Measurements from ENCODE around the gene GFRA3. TPM values are rescaled to one million over a fixed set of nuclear protein-coding genes. Genes with fewer than 3 reads are reported as not detected.
A peak's percentile ranks its signal among the peaks of the same experiment; 100 is the strongest.

GFRA3 gene
- total RNA-seq, 1 experiment from 2014 or later, result 2.4 TPM

DNA sequence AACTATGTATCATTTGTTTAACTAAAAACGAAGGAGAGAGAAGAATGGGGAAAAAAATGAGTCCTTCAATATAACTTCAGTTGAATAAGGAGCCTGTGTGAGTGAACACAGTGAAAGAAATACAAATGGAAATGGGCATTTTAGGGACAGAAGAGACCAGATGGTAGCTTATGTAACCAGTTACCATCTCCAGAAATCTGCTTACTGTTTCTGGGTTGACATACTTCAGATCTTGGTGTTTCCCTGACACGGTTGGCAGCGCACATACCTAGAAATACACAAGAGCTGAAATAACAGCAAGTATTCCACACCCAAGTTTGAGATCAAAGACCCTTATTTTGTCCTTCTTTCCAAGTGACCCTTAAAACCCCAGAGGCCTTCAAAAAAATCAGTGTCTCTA lies 14.9 kb upstream of the GFRA3 start:
- Mint-ChIP-seq H3K4me1 (ENCODE audit: low read depth, unreplicated experiment) (no peaks in the 10 kb centered on the region), H3K4me3 (ENCODE audit: unreplicated experiment) (no peak overlapping the region), H3K36me3 (ENCODE audit: insufficient read depth, unreplicated experiment) (peaks cover 6% of the 10 kb centered on the region), H3K9me3 (ENCODE audit: unreplicated experiment) (no peaks in the 10 kb centered on the region), H3K27me3 (ENCODE audit: insufficient read depth, unreplicated experiment) (no peaks in the 10 kb centered on the region), H3K27ac (ENCODE audit: unreplicated experiment) (no peak overlapping the region)
- Histone ChIP-seq H3K27me3 (replicated peaks; ENCODE audit: control insufficient read depth, insufficient read depth, low read length) (no peaks in the 10 kb centered on the region), H3K36me3 (ENCODE audit: control insufficient read depth, insufficient read depth, low read length) (peaks cover 1% of the 10 kb centered on the region; the same call in 1 of the 2 replicates), H3K4me1 (no peaks in the 10 kb centered on the region), H3K9me3 (no peaks in the 10 kb centered on the region), H3K4me3 (ENCODE audit: low read depth, low read length) (no peak overlapping the region)
- TF ChIP-seq, protein P1, sequence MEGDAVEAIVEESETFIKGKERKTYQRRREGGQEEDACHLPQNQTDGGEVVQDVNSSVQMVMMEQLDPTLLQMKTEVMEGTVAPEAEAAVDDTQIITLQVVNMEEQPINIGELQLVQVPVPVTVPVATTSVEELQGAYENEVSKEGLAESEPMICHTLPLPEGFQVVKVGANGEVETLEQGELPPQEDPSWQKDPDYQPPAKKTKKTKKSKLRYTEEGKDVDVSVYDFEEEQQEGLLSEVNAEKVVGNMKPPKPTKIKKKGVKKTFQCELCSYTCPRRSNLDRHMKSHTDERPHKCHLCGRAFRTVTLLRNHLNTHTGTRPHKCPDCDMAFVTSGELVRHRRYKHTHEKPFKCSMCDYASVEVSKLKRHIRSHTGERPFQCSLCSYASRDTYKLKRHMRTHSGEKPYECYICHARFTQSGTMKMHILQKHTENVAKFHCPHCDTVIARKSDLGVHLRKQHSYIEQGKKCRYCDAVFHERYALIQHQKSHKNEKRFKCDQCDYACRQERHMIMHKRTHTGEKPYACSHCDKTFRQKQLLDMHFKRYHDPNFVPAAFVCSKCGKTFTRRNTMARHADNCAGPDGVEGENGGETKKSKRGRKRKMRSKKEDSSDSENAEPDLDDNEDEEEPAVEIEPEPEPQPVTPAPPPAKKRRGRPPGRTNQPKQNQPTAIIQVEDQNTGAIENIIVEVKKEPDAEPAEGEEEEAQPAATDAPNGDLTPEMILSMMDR (IDR thresholded peaks at IDR 0.05; ENCODE audit: insufficient read depth in 1 of 2, low read depth in 1 of 2, low read length in 1 of 2, severe bottlenecking in 1 of 2, unreplicated experiment in 1 of 2), result no peak
- no TSS peak for BruUV-seq (replicated peaks)
- CTCF ChIA-PET, result no interaction called here
- no peak for DNase-seq
- intact Hi-C loops (cut with micrococcal nuclease; ENCODE audit: unreplicated experiment), result no loop called here
- POLR2A ChIA-PET, result no interaction called here

GRCh38 chr5:138287246-138287645 lies 12.8 kb upstream of the GFRA3 start:
- Mint-ChIP-seq H3K27me3 (ENCODE audit: insufficient read depth, unreplicated experiment) (no peaks in the 10 kb centered on the region), H3K4me1 (ENCODE audit: low read depth, unreplicated experiment) (no peaks in the 10 kb centered on the region), H3K4me3 (ENCODE audit: unreplicated experiment) (no peak overlapping the region), H3K27ac (ENCODE audit: unreplicated experiment) (no peak overlapping the region), H3K9me3 (ENCODE audit: unreplicated experiment) (no peaks in the 10 kb centered on the region), H3K36me3 (ENCODE audit: insufficient read depth, unreplicated experiment) (peaks cover 6% of the 10 kb centered on the region)
- Histone ChIP-seq H3K9me3 (no peaks in the 10 kb centered on the region), H3K4me3 (ENCODE audit: low read depth, low read length) (no peak overlapping the region), H3K27me3 (replicated peaks; ENCODE audit: control insufficient read depth, insufficient read depth, low read length) (no peaks in the 10 kb centered on the region), H3K4me1 (no peaks in the 10 kb centered on the region; the same call in 1 of the 2 replicates), H3K36me3 (ENCODE audit: control insufficient read depth, insufficient read depth, low read length) (peaks cover 1% of the 10 kb centered on the region; the same call in 1 of the 2 replicates)
- DNase-seq, result no peak
- intact Hi-C loops (cut with micrococcal nuclease; ENCODE audit: unreplicated experiment), result no loop called here
- ChIA-PET POLR2A (no interaction called here), CTCF (interaction anchor here (0.6 kb wide), 1 partner anchor 51 kb away, joined by 3 read pairs; the partner anchor contains the start of gene FAM53C)
- no TSS peak for BruUV-seq (replicated peaks)
- TF ChIP-seq, protein P1 (IDR thresholded peaks at IDR 0.05; ENCODE audit: insufficient read depth in 1 of 2, low read depth in 1 of 2, low read length in 1 of 2, severe bottlenecking in 1 of 2, unreplicated experiment in 1 of 2), result no peak

- Histone ChIP-seq H3K9me3 (no peaks in the 10 kb centered on the region), H3K27me3 (replicated peaks; ENCODE audit: control insufficient read depth, insufficient read depth, low read length) (no peaks in the 10 kb centered on the region; the same call in 1 of the 2 replicates), H3K4me1 (no peaks in the 10 kb centered on the region; the same call in 1 of the 2 replicates), H3K36me3 (ENCODE audit: control insufficient read depth, insufficient read depth, low read length) (peaks cover 1% of the 10 kb centered on the region; the same call in 1 of the 2 replicates), H3K4me3 (ENCODE audit: low read depth, low read length) (no peak overlapping the region)
- no peak overlapping the region for H3K27ac Mint-ChIP-seq (ENCODE audit: unreplicated experiment)
- ChIA-PET CTCF (interaction anchor here (0.6 to 1.4 kb wide), 13 partner anchors 9 to 110 kb away, joined by 3 to 26 read pairs (median 4); partner anchors contain the start of genes BRD8, CDC23, CDC25C and GFRA3), POLR2A (interaction anchor here (1.0 kb wide), 1 partner anchor 70 kb away, joined by 5 read pairs; the partner anchor contains the start of gene CDC23)
- peak; percentile 78 for DNase-seq
- no TSS peak for BruUV-seq (replicated peaks)
- no peaks in the 10 kb centered on the region for H3K9me3 Mint-ChIP-seq (ENCODE audit: unreplicated experiment)
- TF ChIP-seq, protein P1 (IDR thresholded peaks at IDR 0.05; ENCODE audit: insufficient read depth in 1 of 2, low read depth in 1 of 2, low read length in 1 of 2, severe bottlenecking in 1 of 2, unreplicated experiment in 1 of 2), result peak; percentile 71 to 89
- no peak overlapping the region for H3K4me3 Mint-ChIP-seq (ENCODE audit: unreplicated experiment)
- no peaks in the 10 kb centered on the region for H3K27me3 Mint-ChIP-seq (ENCODE audit: insufficient read depth, unreplicated experiment)
- no peaks in the 10 kb centered on the region for H3K4me1 Mint-ChIP-seq (ENCODE audit: low read depth, unreplicated experiment)
- H3K36me3 Mint-ChIP-seq (ENCODE audit: insufficient read depth, unreplicated experiment), result no peaks in the 10 kb centered on the region
- intact Hi-C loops (cut with micrococcal nuclease; ENCODE audit: unreplicated experiment), result loop anchor here (1.0 to 5.0 kb wide), 4 partner anchors 41 to 103 kb away; partner anchors contain the start of gene CDC23
These were observed 8.7 kb upstream of the GFRA3 start for GRCh38 chr5:138282920-138283742.
